Measurements from ENCODE around the gene POMGNT1. TPM values are rescaled to one million over a fixed set of nuclear protein-coding genes. Genes with fewer than 3 reads are reported as not detected.
A peak's percentile ranks its signal among the peaks of the same experiment; 100 is the strongest.

The POMGNT1 gene
- total and polyA plus RNA-seq, 2 of the 13 experiments (the other 11 are each of a cell fraction or from before 2014, with no cell fraction given): 33.9 to 46.8 TPM

DNA sequence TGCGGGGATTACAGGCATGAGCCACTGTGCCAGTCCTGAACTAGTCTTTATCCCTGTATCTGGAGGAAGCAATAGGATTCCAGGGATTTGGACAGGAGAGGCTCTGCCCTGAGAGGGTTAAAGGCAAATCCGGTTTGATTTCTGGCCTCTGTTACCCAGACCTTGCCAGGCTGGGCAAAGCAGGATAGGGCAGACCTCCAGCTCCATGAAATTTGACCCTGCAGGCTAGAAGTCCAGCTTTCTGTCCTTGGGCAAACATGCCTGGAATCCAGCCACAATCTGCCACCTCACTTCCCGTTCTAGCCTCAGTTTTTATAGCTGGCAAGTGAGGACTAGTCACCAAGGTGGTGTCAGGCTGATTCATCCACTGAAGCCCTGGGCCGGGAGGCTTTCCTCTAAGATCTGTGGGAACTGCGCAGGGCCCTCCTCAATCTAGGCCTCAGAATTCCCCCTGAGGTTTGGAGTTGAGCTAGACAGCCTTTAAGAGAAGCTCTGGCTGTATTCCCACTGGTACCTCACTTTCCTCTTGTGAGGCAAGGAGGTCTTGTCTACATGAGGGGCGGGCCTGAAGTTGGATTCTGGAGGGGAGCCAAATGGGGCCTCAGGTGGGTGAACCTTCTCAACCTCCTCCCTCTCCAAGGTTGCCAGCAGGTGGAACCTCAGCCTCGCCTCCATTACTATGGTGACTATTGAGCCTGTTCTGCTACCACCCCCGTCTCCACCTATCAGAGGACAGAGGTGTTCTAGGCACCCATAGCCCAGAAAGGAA is 15.0 kb downstream of the POMGNT1 start (continued):
- TF ChIP-seq LBX2 (CRISPR knock-in tag; IDR thresholded peaks at IDR 0.05; ENCODE audit: borderline replicate concordance): no peak
- TF ChIP-seq HOXA7 (CRISPR knock-in tag; IDR thresholded peaks at IDR 0.05): no peak
- TF ChIP-seq TIGD3 (CRISPR knock-in tag; IDR thresholded peaks at IDR 0.05; ENCODE audit: borderline replicate concordance): no peak
- TF ChIP-seq FOXP1 (IDR thresholded peaks at IDR 0.05): no peak
- no peak for TF ChIP-seq FOXP1 (CRISPR knock-in tag; IDR thresholded peaks at IDR 0.05)
- TF ChIP-seq MTF1 (CRISPR knock-in tag; IDR thresholded peaks at IDR 0.05): no peak
- TF ChIP-seq ZNF761 (CRISPR knock-in tag; conservative IDR thresholded peaks at IDR 0.05): no peak
- TF ChIP-seq U2AF1 (optimal IDR thresholded peaks at IDR 0.05; ENCODE audit: low read depth, low read length): no peak
- no peak for TF ChIP-seq ZNF781 (CRISPR knock-in tag; IDR thresholded peaks at IDR 0.05; ENCODE audit: borderline replicate concordance, not compliant biosample characterization)
- TF ChIP-seq, protein P1, sequence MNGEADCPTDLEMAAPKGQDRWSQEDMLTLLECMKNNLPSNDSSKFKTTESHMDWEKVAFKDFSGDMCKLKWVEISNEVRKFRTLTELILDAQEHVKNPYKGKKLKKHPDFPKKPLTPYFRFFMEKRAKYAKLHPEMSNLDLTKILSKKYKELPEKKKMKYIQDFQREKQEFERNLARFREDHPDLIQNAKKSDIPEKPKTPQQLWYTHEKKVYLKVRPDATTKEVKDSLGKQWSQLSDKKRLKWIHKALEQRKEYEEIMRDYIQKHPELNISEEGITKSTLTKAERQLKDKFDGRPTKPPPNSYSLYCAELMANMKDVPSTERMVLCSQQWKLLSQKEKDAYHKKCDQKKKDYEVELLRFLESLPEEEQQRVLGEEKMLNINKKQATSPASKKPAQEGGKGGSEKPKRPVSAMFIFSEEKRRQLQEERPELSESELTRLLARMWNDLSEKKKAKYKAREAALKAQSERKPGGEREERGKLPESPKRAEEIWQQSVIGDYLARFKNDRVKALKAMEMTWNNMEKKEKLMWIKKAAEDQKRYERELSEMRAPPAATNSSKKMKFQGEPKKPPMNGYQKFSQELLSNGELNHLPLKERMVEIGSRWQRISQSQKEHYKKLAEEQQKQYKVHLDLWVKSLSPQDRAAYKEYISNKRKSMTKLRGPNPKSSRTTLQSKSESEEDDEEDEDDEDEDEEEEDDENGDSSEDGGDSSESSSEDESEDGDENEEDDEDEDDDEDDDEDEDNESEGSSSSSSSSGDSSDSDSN (CRISPR knock-in tag; IDR thresholded peaks at IDR 0.05): peak; percentile 30; the same call in 1 of the 2 replicates
- TF ChIP-seq SKI (IDR thresholded peaks at IDR 0.05; ENCODE audit: partially characterized antibody): peak; percentile 32
- peak; percentile 53; the same call in 1 of the 2 replicates for TF ChIP-seq KDM6A (CRISPR knock-in tag; IDR thresholded peaks at IDR 0.05; ENCODE audit: low read depth)
- TF ChIP-seq PRMT3 (CRISPR knock-in tag; IDR thresholded peaks at IDR 0.05; ENCODE audit: borderline replicate concordance, low read depth): no peak
- TF ChIP-seq MLLT10 (CRISPR knock-in tag; IDR thresholded peaks at IDR 0.05): no peak
- TF ChIP-seq KLF11 (CRISPR knock-in tag; IDR thresholded peaks at IDR 0.05): no peak
- TF ChIP-seq ATM (IDR thresholded peaks at IDR 0.05; ENCODE audit: borderline replicate concordance): no peak
- TF ChIP-seq ZNF75D (CRISPR knock-in tag; IDR thresholded peaks at IDR 0.05; ENCODE audit: borderline replicate concordance): no peak
- TF ChIP-seq ZNF3 (CRISPR knock-in tag; IDR thresholded peaks at IDR 0.05): no peak
- TF ChIP-seq GABPA (IDR thresholded peaks at IDR 0.05; ENCODE audit: low read depth, low read length): no peak
- TF ChIP-seq GABPA (CRISPR knock-in tag; IDR thresholded peaks at IDR 0.05; ENCODE audit: low read depth): peak; percentile 77
- TF ChIP-seq MLXIP (CRISPR knock-in tag; IDR thresholded peaks at IDR 0.05; ENCODE audit: borderline replicate concordance): no peak
- TF ChIP-seq HIC2 (CRISPR knock-in tag; IDR thresholded peaks at IDR 0.05; ENCODE audit: low read depth): peak; percentile 98

All from HepG2 (cell line).